Mucosa of rectum (tissue), 2 donors: ENCODE measurements around the gene ZC3H14.

Experiments used
- H3K27ac ChIP-seq, 2 donors: one replicate each; pipeline ENCODE4 v1.7.0; 2013; ENCODE audit warnings: inconsistent platforms in 2 of 2, low read depth in 2 of 2, low read length in 2 of 2
- H3K27me3 ChIP-seq, 2 donors: one replicate each; pipeline ENCODE4 v1.7.0; 2013; ENCODE audit warnings: low read length in 2 of 2; ENCODE audit not compliant: control insufficient read depth in 2 of 2, insufficient read depth in 2 of 2
- H3K36me3 ChIP-seq, 2 donors: one replicate each; pipeline ENCODE4 v1.7.0; 2013; ENCODE audit warnings: low read length in 2 of 2; ENCODE audit not compliant: control insufficient read depth in 2 of 2, insufficient read depth in 2 of 2
- H3K4me1 ChIP-seq, 2 donors: one replicate each; pipeline ENCODE4 v1.7.0; 2013; ENCODE audit warnings: low read length in 2 of 2, mild to moderate bottlenecking in 1 of 2; ENCODE audit not compliant: control insufficient read depth in 2 of 2, insufficient read depth in 2 of 2
- H3K4me3 ChIP-seq, 2 donors: one replicate each; pipeline ENCODE4 v1.7.0; 2013; ENCODE audit warnings: low read length in 2 of 2
- H3K9ac ChIP-seq, 2 donors: one replicate each; pipeline ENCODE4 v1.7.0; 2013; ENCODE audit warnings: low read length in 2 of 2, low read depth in 1 of 2, mild to moderate bottlenecking in 1 of 2
- H3K9me3 ChIP-seq, 2 donors: one replicate each; pipeline ENCODE4 v1.7.0; 2013; ENCODE audit warnings: low read length in 2 of 2; ENCODE audit not compliant: control insufficient read depth in 2 of 2
- donor health status: healthy.
- donor health status: Normal muscosa, but diverticular disease.

Gene ZC3H14

DNA sequence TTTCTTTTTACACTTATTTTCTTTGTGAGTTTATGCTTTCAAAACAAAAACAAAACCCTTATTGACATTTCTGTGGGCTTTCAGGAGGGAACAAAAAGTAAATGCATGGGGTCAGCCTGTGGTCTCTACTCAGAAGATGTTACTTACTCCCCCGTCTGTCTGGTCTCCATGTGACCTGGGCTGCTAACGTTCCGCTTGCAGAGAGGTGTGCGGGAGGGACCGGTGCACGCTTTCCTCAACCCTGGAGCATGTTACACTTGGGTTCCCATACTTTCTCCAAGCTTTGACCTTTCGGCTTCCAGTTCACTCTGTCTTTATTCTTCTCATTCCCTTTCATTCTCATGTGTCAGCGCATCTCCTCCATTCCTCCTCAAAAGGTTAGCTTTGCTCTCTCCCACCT lies 36.5 kb downstream of the ZC3H14 start:
- Histone ChIP-seq H3K4me1 (no peaks in the 10 kb centered on the region), H3K4me3 (no peak overlapping the region), H3K36me3 (peaks cover 75 to 76% of the 10 kb centered on the region in 2 donors), H3K27me3 (no peaks in the 10 kb centered on the region), H3K9ac (no peak overlapping the region), H3K27ac (no peak overlapping the region), H3K9me3 (no peaks in the 10 kb centered on the region)

DNA sequence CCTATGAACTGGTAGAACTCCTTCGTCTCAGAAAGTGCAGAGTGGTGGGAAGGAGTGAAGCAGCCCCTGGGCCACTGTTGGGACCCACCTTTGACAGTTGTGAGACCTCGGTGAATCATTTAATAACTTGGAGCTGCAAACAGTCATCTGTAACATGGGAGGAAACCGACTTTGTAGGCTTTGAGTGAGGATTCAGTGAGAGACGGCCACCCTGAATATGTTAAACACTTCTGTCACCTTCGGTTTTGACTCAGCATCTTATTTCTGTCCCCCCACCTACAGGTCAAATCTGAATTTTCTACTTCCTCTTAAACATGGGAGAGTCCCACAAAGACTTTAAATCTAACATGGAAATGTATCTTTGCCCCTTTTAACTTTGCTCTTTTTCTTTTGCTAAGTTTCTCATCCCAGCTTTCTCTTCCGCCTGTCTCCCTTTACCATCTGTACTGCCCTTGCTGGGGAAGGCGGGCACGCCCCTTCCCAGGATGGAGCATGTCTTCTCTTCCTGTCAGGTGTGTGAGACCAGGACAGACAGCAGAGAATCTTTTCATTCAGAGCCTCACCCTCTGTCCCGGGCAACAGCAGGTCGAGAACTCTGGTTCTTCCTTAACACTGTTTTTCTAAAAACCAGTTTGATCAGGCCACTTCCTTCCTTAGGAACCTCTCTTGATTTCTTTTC lies 37.1 kb downstream of the ZC3H14 start:
- Histone ChIP-seq H3K27me3 (no peaks in the 10 kb centered on the region), H3K36me3 (peaks cover 74 to 76% of the 10 kb centered on the region in 2 donors), H3K9ac (no peak overlapping the region), H3K9me3 (no peaks in the 10 kb centered on the region), H3K27ac (no peak overlapping the region), H3K4me3 (no peak overlapping the region), H3K4me1 (no peaks in the 10 kb centered on the region)

DNA sequence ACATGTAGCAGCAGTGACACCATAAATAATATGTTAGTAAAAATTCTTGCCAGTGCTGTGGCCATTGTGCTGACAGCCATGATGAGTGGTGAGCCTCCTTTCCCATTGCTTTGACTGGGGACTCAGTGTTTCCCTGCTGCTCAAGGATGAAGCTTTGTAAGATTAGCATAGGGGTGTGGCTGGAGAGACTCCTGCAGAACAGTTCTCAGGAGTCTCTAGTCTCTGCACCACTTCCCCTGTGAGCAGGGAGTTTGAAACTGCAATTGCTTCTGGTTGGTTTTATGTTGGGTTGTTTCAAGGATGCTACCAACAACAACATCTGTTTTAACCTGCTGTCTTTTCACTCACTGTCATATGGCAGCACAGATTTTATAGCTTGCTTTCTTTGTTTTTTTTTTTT lies 41.4 kb downstream of the ZC3H14 start:
- no peak overlapping the region for H3K4me3 ChIP-seq
- peaks cover 76 to 79% of the 10 kb centered on the region in 2 donors for H3K36me3 ChIP-seq
- no peak overlapping the region for H3K9ac ChIP-seq
- H3K4me1 ChIP-seq, result no peaks in the 10 kb centered on the region
- no peak overlapping the region for H3K27ac ChIP-seq
- no peaks in the 10 kb centered on the region for H3K9me3 ChIP-seq
- H3K27me3 ChIP-seq, result no peaks in the 10 kb centered on the region

DNA sequence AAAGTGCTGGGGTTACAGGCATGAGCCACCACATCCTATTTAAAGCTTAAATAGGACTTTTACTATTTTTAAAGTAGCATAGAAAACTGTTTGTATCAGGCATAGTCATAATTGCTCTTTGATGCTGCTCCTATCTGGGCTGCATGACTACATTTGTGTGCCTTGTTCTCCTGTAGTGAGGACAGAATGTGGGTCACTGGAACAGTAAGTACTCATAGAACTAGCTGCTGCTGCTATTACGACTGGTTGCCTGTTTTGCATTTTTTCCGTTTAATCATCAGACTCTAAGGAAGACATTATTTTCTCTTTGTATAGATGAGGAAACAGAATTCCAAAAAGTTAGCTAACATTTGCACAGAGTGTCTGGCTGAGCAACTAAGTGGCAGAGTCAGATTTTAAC lies 42.8 kb downstream of the ZC3H14 start:
- H3K36me3 ChIP-seq, result peaks cover 75 to 85% of the 10 kb centered on the region in 2 donors
- no peak overlapping the region for H3K9ac ChIP-seq
- no peak overlapping the region for H3K4me3 ChIP-seq
- H3K4me1 ChIP-seq, result no peaks in the 10 kb centered on the region
- no peaks in the 10 kb centered on the region for H3K9me3 ChIP-seq
- no peak overlapping the region for H3K27ac ChIP-seq
- H3K27me3 ChIP-seq, result no peaks in the 10 kb centered on the region

DNA sequence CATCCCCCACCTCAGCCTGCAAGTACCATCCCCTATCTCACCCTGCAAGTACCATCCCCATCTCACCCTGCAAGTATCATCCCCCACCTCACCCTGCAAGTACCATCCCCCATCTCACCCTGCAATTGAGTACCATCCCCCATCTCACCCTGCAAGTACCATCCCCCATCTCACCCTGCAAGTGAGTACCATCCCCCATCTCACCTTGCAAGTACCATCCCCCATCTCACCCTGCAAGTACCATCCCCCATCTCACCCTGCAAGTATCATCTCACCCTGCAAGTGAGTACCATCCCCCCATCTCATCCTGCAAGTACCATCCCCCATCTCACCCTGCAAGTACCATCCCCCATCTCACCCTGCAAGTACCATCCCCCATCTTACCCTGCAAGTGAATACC lies 45.0 kb downstream of the ZC3H14 start:
- Histone ChIP-seq H3K27ac (no peak overlapping the region), H3K4me3 (no peak overlapping the region), H3K4me1 (no peaks in the 10 kb centered on the region), H3K9ac (no peak overlapping the region), H3K36me3 (peaks cover 74 to 84% of the 10 kb centered on the region in 2 donors), H3K27me3 (no peaks in the 10 kb centered on the region), H3K9me3 (no peaks in the 10 kb centered on the region)

DNA sequence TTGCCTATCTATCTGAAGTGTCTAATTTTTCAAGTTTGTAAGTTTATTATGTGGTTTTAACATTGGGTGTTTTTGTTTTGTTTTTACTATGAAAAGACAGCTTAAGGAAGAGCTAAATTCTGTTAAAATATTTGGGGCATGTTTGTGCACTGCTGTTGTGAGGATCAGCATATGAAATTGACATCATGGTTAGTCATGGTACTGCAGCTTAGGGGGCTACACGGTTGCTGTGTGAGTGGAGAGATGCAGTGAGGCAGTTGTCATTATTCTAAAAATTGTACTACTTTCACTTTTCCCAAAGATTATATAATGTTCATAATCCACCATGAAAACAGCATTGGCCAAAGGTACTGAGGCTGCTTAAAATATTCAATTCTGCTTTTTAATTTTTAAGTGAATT lies 49.0 kb downstream of the ZC3H14 start:
- Histone ChIP-seq H3K4me1 (no peaks in the 10 kb centered on the region), H3K4me3 (no peak overlapping the region), H3K27ac (no peak overlapping the region), H3K27me3 (no peaks in the 10 kb centered on the region), H3K9ac (no peak overlapping the region), H3K9me3 (no peaks in the 10 kb centered on the region), H3K36me3 (peaks cover 56 to 68% of the 10 kb centered on the region in 2 donors)

DNA sequence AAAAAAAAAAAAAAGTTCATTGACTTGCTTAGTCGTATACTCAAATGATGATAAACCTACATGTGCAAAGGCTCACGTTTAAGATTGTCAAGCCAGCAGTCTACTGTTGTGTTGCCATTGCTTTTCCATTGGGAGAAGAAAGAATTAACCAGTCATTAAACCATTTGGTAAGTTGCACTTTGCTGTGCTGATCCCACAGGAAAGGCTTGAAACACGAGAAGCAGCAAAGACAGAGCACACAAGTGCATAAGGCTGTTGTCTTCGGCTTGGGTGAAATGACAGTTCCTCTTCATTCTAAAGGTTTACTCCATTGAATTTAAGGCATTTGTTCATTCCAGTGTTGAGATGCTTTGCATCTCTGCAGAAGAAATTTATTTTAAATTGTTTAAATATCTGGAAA lies 50.1 kb downstream of the ZC3H14 start:
- Histone ChIP-seq H3K4me1 (no peaks in the 10 kb centered on the region), H3K4me3 (no peak overlapping the region), H3K27ac (no peak overlapping the region), H3K9me3 (no peaks in the 10 kb centered on the region), H3K9ac (no peak overlapping the region), H3K27me3 (no peaks in the 10 kb centered on the region), H3K36me3 (peaks cover 45 to 58% of the 10 kb centered on the region in 2 donors)

DNA sequence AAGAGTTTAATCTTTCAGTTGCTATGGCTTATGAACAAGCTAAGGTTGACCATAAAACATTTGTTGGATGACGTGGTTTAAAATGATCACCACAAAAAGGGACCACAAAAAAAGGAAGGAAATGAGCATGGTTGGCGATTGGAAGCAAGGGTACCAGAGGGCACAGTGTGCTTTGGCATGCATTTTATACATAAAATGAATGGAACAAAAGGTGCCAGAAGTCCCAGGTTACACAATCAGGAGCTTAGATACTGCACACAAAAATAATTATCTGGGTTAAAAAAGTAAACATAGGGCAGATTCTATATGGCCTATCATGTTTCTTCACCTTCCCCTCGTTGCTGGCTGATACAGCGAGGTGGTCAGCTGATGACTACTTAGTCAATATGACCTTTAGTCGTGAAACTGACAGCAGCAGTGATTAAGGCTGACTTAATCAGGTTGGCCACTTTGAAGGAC lies 50.7 kb downstream of the ZC3H14 start:
- peaks cover 39 to 52% of the 10 kb centered on the region in 2 donors for H3K36me3 ChIP-seq
- H3K27ac ChIP-seq, result no peak overlapping the region
- H3K27me3 ChIP-seq, result no peaks in the 10 kb centered on the region

DNA sequence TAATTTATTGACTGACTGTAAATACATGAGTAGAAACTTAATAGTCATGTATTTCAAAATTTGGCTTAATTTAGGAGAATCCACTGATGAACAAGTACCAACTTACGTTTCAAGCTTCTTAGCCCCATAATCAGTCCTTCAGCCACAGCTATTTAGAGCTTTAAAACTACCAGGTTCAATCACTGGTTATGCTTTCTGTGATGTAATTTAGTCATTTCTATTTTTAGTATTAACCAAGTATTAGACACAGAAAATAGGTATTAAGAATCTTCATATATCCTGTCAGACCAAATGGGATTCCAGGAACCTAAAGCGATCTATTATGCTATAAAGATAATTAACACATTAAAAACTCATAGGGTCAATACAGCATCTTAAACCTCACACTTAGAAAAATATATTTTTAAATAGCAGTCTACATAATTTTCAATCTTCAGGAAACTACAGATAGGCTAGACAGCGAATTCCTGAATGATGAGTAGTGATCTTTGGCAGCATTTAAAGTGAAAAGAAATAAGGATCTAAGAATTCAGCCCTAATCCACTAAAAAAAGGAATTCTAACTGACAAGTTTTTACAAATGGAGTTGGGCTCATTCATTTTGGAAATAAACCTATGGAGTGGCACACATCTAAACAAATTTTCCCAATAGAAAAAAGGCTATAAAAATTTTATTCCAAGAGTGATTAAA lies 51.5 kb downstream of the ZC3H14 start:
- no peaks in the 10 kb centered on the region for H3K9me3 ChIP-seq
- no peak overlapping the region for H3K27ac ChIP-seq
- no peak overlapping the region for H3K9ac ChIP-seq
- H3K27me3 ChIP-seq, result no peaks in the 10 kb centered on the region
- H3K36me3 ChIP-seq, result peaks cover 36 to 45% of the 10 kb centered on the region in 2 donors
- H3K4me1 ChIP-seq, result no peaks in the 10 kb centered on the region
- no peak overlapping the region for H3K4me3 ChIP-seq

More for the DNA sequence above, 50.7 kb downstream of the ZC3H14 start:
- no peaks in the 10 kb centered on the region for H3K9me3 ChIP-seq
- H3K9ac ChIP-seq, result no peak overlapping the region
- H3K4me3 ChIP-seq, result no peak overlapping the region
- H3K4me1 ChIP-seq, result no peaks in the 10 kb centered on the region

DNA sequence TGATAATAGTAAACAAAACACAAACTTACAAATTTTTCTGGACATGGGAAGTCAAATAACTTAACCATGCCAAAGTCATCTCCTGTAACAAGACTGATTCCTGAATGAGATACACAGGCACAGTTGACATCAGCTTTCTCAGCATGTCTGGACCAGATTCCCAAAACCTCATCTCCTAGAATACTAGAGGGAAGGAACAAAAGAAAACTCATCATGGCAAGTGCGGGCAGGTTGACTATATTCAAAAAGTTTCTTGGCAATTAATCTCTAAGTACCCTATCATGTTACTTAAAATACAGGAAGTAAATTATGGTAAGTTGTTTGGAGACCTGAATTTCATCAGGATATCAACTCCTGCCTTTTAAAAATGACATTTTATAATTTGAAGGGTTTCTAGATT lies 53.9 kb downstream of the ZC3H14 start:
- H3K36me3 ChIP-seq, result peaks cover 15 to 23% of the 10 kb centered on the region in 2 donors
- no peaks in the 10 kb centered on the region for H3K9me3 ChIP-seq
- H3K4me1 ChIP-seq, result no peaks in the 10 kb centered on the region
- no peak overlapping the region for H3K9ac ChIP-seq
- no peaks in the 10 kb centered on the region for H3K27me3 ChIP-seq
- H3K4me3 ChIP-seq, result no peak overlapping the region
- H3K27ac ChIP-seq, result no peak overlapping the region
